ENCODE measurements around the gene AUTS2. TPM values are rescaled to one million over a fixed set of nuclear protein-coding genes. Genes with fewer than 3 reads are reported as not detected.

The AUTS2 gene
- polyA plus RNA-seq, 4 donors, result 69.8 to 109 (median 76.8) TPM

- no peak for DNase-seq (ENCODE audit: low read depth in 4 of 4, low spot score in 3 of 4)
Observed at GRCh38 chr7:70701991-70702390, 1103.7 kb downstream of the AUTS2 start.

GRCh38 chr7:70703785-70704184 is 1105.5 kb downstream of the AUTS2 start:
- DNase-seq (ENCODE audit: low read depth in 4 of 4, low spot score in 3 of 4), result no peak

GRCh38 chr7:70704831-70705346 is 1106.6 kb downstream of the AUTS2 start:
- DNase-seq (ENCODE audit: low read depth in 4 of 4, low spot score in 3 of 4), result no peak

- no peak for DNase-seq (ENCODE audit: low read depth in 4 of 4, low spot score in 3 of 4)
Observed at GRCh38 chr7:70706204-70706603, 1107.9 kb downstream of the AUTS2 start.

GRCh38 chr7:70706698-70707097 is 1108.4 kb downstream of the AUTS2 start:
- no peak for DNase-seq (ENCODE audit: low read depth in 4 of 4, low spot score in 3 of 4)

- DNase-seq (ENCODE audit: low read depth in 4 of 4, low spot score in 3 of 4), result no peak
Observed at GRCh38 chr7:70707823-70708243, 1109.6 kb downstream of the AUTS2 start.

- DNase-seq (ENCODE audit: low read depth in 4 of 4, low spot score in 3 of 4), result no peak
Observed at GRCh38 chr7:70710011-70710480, 1111.8 kb downstream of the AUTS2 start.

GRCh38 chr7:70710651-70711050 is 1112.4 kb downstream of the AUTS2 start:
- no peak for DNase-seq (ENCODE audit: low read depth in 4 of 4, low spot score in 3 of 4)

- no peak for DNase-seq (ENCODE audit: low read depth in 4 of 4, low spot score in 3 of 4)
Observed at GRCh38 chr7:70711452-70711851, 1113.2 kb downstream of the AUTS2 start.

- DNase-seq (ENCODE audit: low read depth in 4 of 4, low spot score in 3 of 4), result no peak
Observed at GRCh38 chr7:70712942-70713341, 1114.7 kb downstream of the AUTS2 start.

- no peak for DNase-seq (ENCODE audit: low read depth in 4 of 4, low spot score in 3 of 4)
Observed at GRCh38 chr7:70714506-70715038, 1116.3 kb downstream of the AUTS2 start.

- no peak for DNase-seq (ENCODE audit: low read depth in 4 of 4, low spot score in 3 of 4)
Observed at GRCh38 chr7:70717553-70718329, 1119.5 kb downstream of the AUTS2 start.

GRCh38 chr7:70719125-70719524 is 1120.8 kb downstream of the AUTS2 start:
- DNase-seq (ENCODE audit: low read depth in 4 of 4, low spot score in 3 of 4), result no peak

GRCh38 chr7:70720191-70720873 is 1122.1 kb downstream of the AUTS2 start:
- no peak for DNase-seq (ENCODE audit: low read depth in 4 of 4, low spot score in 3 of 4)

GRCh38 chr7:70721500-70721899 is 1123.2 kb downstream of the AUTS2 start:
- no peak for DNase-seq (ENCODE audit: low read depth in 4 of 4, low spot score in 3 of 4)

GRCh38 chr7:70723339-70723738 is 1125.1 kb downstream of the AUTS2 start:
- no peak for DNase-seq (ENCODE audit: low read depth in 4 of 4, low spot score in 3 of 4)

GRCh38 chr7:70725448-70725847 is 1127.2 kb downstream of the AUTS2 start:
- no peak for DNase-seq (ENCODE audit: low read depth in 4 of 4, low spot score in 3 of 4)

- DNase-seq (ENCODE audit: low read depth in 4 of 4, low spot score in 3 of 4), result no peak
Observed at GRCh38 chr7:70726294-70726693, 1128.0 kb downstream of the AUTS2 start.

GRCh38 chr7:70726951-70727378 is 1128.7 kb downstream of the AUTS2 start:
- no peak for DNase-seq (ENCODE audit: low read depth in 4 of 4, low spot score in 3 of 4)

- DNase-seq (ENCODE audit: low read depth in 4 of 4, low spot score in 3 of 4), result no peak
Observed at GRCh38 chr7:70727861-70728260, 1129.6 kb downstream of the AUTS2 start.

- no peak for DNase-seq (ENCODE audit: low read depth in 4 of 4, low spot score in 3 of 4)
Observed at GRCh38 chr7:70728872-70729552, 1130.7 kb downstream of the AUTS2 start.

Data from left renal pelvis (tissue), 4 donors.